Measurements from ENCODE around the gene GMDS.
A peak's percentile ranks its signal among the peaks of the same experiment; 100 is the strongest.

The GMDS gene

DNA sequence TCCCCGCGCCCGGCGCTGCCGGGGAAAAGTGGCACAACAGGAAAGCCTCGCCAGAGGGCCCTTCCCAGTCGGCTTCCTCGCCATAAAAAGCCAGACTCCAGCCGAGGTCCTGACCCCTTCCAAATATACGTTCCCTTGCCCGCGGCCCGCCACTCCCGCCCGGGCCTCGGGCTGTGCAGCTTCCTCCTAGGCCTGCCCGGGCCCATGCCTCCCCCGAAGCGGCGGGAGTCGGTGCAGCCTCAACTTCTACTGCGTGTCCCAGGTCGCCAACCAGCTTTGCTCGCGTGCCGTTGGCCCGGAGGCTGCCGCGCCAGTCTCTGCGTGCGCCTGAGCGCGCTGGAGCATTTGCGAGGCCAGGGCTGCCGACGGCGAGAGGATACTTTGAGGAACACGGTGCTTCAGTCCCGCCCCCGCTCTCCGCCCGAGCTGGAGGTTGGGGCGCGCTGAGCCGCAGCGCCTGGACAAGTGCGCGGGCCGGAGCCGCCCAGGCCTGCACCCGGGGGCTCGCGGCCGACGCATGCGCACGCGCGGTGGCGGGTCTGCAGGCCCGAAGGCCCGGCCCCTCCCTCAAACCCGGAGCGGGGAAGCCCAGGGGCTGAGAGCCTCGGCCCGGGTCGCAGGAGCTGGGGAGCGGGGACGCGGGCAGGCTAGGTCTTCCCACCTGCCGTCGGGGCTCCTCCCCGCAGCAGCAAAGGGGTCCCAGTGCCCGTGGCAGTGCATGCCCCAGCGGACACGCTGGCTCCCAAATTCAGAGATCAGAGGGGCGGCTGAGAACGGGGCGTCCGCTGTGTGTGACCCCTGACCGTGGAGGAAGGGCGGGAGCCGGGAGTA lies 625.5 kb downstream of the GMDS start:
- no peak for DNase-seq

- no peak for DNase-seq
Measured at GRCh38 chr6:1619098-1619672, 626.2 kb downstream of the GMDS start.

- no peak for DNase-seq
Measured at GRCh38 chr6:1618311-1619097, 626.9 kb downstream of the GMDS start.

DNA sequence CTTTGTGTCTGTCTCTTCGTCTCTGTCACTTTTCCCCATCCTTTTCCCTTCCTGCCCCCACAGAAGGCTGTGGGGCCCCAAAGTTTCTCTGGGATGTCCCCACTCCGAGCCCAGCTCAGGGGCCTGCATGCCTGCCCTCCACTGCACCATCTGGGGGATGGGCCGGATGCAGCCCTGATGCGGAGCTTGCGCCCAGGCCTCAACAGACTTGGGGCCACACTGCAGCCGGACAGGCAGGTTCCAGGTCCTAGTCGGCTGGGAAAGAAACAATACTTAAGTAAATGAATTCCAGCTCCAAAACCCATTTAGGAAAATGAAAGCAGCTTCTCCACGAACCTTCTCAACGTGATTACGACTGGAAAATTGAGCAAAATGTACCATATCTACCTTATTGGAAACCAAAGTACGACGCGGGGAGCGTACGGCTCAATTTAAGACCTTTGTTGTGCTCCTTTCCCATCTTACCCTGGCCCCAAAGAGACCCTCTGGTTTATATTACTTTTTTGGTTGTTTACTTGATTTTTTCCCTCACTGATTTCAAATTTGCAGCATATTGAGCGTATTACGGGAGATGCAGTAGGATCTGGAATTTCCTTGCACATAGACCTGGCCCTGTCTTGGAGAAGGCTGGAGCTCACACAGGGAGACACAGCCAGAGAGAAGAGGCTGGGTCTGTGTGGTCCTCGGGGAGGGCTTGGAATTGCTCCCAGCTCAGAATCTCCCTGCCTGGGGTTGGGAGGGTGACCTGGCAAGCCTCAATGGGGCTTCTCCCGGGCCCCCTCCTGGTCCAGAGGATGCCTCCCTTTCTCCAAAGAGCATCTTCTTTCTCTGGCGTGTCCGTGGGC lies 627.7 kb downstream of the GMDS start:
- DNase-seq: no peak

DNA sequence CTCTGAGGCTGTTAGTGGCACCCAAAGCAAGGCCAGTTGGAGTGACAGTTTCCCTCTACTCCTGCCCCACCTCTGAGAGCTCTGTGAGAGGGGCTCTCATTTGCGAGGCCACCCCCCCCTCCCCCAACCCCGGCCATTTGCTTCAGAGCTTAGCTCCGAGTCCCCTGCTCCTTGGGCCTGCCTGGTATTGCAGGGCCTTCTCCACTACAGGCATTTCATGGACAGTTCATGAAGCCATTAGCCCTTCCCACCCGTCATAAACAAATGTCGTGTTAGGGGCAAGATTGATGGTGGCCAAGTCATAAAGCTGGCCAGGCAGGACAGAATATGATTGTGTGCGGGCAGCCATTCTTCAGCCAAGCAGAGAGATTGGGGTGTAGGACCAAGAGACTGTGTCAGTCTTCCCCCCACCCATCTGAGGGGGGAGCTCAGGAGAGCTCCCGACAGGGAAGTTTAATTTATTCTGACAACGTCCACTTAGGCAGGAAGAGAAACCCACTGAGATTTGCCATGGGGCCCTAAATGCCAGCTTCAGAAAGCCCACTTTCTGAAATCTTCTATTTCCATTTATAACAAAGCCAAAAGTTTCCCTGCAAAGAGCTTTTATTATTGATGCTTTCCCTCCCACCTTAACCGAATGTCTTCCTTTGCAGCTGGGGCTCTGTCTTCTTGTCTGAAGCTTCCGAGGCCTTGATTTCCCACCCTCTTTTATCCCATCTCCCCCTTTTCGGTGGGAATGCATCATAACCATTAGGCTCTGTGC lies 628.5 kb downstream of the GMDS start:
- DNase-seq: no peak

GRCh38 chr6:1615853-1616420 lies 629.5 kb downstream of the GMDS start:
- DNase-seq: no peak

DNA sequence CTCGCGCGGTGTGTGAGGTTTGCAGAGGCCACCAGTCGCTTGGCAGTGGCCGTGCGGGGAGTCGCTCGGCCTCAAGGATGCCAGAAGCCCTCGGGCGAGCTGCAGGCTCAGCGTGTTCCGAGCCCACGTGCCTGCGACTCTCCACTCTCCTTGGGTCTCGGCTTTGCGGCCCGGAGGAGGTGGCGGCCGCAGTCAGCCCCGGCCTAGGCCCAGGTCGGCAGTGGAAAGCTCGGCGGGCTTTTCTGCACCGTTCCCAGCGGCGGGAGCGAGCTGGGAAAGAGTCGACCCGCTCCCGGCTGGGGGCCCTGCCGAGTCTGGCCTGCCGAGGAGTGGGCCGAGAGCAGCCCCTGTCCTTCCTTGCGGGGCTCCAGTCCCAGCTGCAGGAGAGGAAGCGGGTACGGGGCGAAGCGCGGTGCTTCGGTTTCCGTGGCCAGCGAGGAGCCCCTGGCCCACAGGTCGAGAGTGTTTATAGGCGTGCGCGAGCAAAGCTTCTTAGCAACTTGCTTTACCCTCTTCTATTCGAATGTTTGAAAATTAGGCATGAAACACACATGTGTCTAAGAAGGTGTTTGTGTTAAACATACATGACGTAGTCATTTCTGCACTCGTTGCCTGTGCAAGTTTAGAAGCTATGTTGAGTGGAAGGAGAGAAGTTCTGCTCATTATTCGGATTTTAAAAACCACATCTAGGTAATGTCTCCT lies 630.1 kb downstream of the GMDS start:
- DNase-seq: no peak

DNA sequence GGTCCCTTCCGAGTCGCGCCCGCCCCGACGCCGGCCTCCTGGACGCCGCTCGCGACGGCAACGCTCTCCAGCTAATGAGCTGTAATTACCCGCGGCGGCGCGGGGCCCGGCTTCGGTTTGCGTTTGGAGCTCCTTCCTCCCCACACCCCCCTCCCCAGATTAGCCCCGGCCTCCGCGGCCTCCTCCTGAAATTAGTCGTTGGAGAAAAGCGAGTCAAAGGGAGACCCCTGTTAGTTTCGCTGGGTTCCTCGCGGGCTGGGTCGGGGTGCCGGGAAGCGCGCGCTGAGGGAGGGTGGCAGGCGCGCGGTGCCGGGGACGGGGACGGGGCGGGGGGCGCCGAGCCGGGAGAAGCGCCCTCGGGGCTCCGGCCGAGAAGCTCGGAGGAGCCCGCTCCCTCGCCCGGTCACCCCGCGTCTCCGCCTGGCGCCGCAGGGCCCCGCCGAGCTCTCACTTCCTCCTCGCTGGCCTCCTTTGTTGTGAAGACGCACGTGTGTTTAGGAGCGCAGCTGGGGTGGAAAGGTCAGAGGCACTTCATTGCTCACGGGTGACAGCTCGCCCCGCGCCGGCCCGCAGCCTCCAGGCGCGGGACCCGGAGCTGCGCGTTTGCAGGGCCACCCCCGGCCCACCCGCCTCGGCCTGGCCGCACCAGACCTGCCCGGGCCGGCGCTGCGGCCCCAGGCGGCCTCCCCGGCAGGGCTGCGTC lies 630.8 kb downstream of the GMDS start:
- no peak for DNase-seq

DNA sequence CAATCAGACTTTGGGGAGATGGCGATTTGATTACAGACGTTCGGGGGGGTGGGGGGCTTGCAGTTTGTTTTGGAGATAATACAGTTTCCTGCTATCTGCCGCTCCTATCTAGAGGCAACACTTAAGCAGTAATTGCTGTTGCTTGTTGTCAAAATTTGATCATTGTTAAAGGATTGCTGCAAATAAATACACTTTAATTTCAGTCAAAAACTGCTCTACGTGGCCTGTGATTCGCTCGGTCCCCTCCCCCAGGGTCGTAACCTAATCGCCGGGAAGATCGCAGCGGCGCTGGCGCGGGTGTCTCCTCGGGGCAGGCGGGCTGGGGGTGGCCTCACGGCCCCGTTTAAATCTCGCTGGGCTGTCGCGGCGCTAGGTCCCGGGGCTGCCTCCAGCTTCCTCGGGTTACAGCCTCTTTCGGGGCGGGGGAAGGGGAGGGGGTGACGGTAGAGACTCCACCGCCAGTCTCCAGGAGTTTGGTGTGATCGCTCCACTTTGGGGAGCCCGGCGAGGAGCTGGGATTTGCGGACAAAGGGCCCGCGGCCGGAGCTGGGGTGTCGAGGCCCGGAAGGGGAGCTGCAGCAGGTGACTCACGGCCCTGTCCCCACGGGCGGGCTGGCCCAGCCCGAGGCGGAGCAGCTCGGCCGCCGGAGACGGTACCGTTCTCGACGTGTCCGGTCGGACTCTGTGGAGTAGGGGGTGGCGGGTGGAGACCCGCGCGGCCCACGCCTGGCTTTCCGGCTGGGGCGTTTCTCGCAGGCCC lies 631.5 kb downstream of the GMDS start:
- DNase-seq: no peak

DNA sequence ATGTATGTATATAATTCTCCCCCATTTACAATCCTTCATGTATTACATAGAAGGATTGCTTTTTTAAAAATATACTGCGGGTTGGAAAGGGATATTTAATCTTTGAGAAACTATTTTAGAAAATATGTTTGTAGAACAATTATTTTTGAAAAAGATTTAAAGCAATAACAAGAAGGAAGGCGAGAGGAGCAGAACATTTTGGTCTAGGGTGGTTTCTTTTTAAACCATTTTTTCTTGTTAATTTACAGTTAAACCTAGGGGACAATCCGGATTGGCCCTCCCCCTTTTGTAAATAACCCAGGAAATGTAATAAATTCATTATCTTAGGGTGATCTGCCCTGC lies 632.1 kb downstream of the GMDS start:
- DNase-seq: no peak

DNA sequence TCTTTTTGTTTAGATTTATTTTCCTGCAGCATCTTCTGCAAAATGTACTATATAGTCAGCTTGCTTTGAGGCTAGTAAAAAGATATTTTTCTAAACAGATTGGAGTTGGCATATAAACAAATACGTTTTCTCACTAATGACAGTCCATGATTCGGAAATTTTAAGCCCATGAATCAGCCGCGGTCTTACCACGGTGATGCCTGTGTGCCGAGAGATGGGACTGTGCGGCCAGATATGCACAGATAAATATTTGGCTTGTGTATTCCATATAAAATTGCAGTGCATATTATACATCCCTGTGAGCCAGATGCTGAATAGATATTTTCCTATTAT lies 632.5 kb downstream of the GMDS start:
- DNase-seq: no peak

DNA sequence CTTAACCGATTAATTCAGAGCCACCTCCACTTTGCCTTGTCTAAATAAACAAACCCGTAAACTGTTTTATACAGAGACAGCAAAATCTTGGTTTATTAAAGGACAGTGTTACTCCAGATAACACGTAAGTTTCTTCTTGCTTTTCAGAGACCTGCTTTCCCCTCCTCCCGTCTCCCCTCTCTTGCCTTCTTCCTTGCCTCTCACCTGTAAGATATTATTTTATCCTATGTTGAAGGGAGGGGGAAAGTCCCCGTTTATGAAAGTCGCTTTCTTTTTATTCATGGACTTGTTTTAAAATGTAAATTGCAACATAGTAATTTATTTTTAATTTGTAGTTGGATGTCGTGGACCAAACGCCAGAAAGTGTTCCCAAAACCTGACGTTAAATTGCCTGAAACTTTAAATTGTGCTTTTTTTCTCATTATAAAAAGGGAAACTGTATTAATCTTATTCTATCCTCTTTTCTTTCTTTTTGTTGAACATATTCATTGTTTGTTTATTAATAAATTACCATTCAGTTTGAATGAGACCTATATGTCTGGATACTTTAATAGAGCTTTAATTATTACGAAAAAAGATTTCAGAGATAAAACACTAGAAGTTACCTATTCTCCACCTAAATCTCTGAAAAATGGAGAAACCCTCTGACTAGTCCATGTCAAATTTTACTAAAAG lies 633.0 kb downstream of the GMDS start:
- no peak for DNase-seq

DNA sequence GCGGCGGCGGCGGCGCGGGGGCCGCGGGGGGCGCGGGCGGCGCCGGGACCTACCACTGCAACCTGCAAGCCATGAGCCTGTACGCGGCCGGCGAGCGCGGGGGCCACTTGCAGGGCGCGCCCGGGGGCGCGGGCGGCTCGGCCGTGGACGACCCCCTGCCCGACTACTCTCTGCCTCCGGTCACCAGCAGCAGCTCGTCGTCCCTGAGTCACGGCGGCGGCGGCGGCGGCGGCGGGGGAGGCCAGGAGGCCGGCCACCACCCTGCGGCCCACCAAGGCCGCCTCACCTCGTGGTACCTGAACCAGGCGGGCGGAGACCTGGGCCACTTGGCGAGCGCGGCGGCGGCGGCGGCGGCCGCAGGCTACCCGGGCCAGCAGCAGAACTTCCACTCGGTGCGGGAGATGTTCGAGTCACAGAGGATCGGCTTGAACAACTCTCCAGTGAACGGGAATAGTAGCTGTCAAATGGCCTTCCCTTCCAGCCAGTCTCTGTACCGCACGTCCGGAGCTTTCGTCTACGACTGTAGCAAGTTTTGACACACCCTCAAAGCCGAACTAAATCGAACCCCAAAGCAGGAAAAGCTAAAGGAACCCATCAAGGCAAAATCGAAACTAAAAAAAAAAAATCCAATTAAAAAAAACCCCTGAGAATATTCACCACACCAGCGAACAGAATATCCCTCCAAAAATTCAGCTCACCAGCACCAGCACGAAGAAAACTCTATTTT lies 633.7 kb downstream of the GMDS start:
- DNase-seq: no peak

DNA sequence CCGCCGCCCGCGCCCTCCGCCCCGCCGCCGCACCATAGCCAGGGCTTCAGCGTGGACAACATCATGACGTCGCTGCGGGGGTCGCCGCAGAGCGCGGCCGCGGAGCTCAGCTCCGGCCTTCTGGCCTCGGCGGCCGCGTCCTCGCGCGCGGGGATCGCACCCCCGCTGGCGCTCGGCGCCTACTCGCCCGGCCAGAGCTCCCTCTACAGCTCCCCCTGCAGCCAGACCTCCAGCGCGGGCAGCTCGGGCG lies 634.2 kb downstream of the GMDS start:
- DNase-seq: no peak

DNA sequence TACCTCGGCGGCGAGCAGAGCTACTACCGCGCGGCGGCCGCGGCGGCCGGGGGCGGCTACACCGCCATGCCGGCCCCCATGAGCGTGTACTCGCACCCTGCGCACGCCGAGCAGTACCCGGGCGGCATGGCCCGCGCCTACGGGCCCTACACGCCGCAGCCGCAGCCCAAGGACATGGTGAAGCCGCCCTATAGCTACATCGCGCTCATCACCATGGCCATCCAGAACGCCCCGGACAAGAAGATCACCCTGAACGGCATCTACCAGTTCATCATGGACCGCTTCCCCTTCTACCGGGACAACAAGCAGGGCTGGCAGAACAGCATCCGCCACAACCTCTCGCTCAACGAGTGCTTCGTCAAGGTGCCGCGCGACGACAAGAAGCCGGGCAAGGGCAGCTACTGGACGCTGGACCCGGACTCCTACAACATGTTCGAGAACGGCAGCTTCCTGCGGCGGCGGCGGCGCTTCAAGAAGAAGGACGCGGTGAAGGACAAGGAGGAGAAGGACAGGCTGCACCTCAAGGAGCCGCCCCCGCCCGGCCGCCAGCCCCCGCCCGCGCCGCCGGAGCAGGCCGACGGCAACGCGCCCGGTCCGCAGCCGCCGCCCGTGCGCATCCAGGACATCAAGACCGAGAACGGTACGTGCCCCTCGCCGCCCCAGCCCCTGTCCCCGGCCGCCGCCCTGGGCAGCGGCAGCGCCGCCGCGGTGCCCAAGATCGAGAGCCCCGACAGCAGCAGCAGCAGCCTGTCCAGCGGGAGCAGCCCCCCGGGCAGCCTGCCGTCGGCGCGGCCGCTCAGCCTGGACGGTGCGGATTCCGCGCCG lies 634.7 kb downstream of the GMDS start:
- peak in 1 of 5 donors; percentile 27 for DNase-seq

GRCh38 chr6:1609648-1610496 lies 635.5 kb downstream of the GMDS start, which contains the start of gene FOXC1:
Gene FOXC1, plus strand, starts transcription at chr6:1609915. Its CDS starts 531 bp downstream, at chr6:1610446.
- peak in 1 of 5 donors; percentile 21 for DNase-seq
